BLaER1 treated with 17β-estradiol and CSF1 and Interleukin-3, amounts not matched to agents 10 nM and 100 nM (cell line): Measurements from ENCODE around the gene HPS6.
"Not testable (repeated sequence)": the region's sequence is repeated elsewhere in the genome, so short reads cannot be mapped to it uniquely, and the experiment has no call there.

Source experiments
- H3K27ac ChIP-seq, 11 experiments: shearing (Covaris generic); formaldehyde crosslinking; 2 replicates each; pipeline ENCODE4 v1.8.1; 2022
- H3K27me3 ChIP-seq, 11 experiments: shearing (Covaris generic); formaldehyde crosslinking; 2 replicates each; pipeline ENCODE4 v1.8.1; 2022
- H3K36me3 ChIP-seq, 11 experiments: shearing (Covaris generic); formaldehyde crosslinking; 2 replicates each; pipeline ENCODE4 v1.8.1; 2022
- H3K4me1 ChIP-seq, 10 experiments: shearing (Covaris generic); formaldehyde crosslinking; 2 replicates each; pipeline ENCODE4 v1.8.1; 2022
- H3K4me2 ChIP-seq, 11 experiments: shearing (Covaris generic); formaldehyde crosslinking; 2 replicates each; pipeline ENCODE4 v1.8.1; 2022
- H3K4me3 ChIP-seq, 10 experiments: shearing (Covaris generic); formaldehyde crosslinking; 2 replicates each; pipeline ENCODE4 v1.8.1; 2022
- H3K9ac ChIP-seq, 11 experiments: shearing (Covaris generic); formaldehyde crosslinking; 2 replicates each; pipeline ENCODE4 v1.8.1; 2022
- H3K9me3 ChIP-seq, 11 experiments: shearing (Covaris generic); formaldehyde crosslinking; replicated peaks in 1 of 11; 2 replicates each; pipeline ENCODE4 v1.8.1; 2022
- H4K20me1 ChIP-seq, 11 experiments: shearing (Covaris generic); formaldehyde crosslinking; 2 replicates each; pipeline ENCODE4 v1.8.1; 2022
- Cebpa-rat ChIP-seq, 11 experiments: shearing (Covaris generic); IDR thresholded peaks; 2 replicates each; pipeline ENCODE4 v1.8.1; 2022

Gene HPS6

GRCh38 chr10:102064868-102065560 is at the start of gene HPS6:
TSS of gene HPS6 (plus strand) at chr10:102065349. CDS start at chr10:102065475, 126 bp downstream.
- TF ChIP-seq Cebpa-rat (IDR thresholded peaks at IDR 0.05) = no peak; a peak in 1 of 22 replicates

GRCh38 chr10:102016416-102016815 is 48.7 kb upstream of the HPS6 start:
- Histone ChIP-seq H3K4me1 (peaks cover 0 to 14% (median 0%) of the 10 kb centered on the region in 10 experiments; a peak in 6 of 20 replicates), H3K9me3 (peaks cover 0 to 9% (median 6%) of the 10 kb centered on the region in 11 experiments; a peak in 13 of 22 replicates), H3K4me3 (no peak overlapping the region), H3K36me3 (peaks cover 84 to 100% (median 92%) of the 10 kb centered on the region in 11 experiments), H3K27ac (no peak overlapping the region), H3K4me2 (no peak overlapping the region), H4K20me1 (peaks cover 0 to 33% (median 0%) of the 10 kb centered on the region in 11 experiments; a peak in 5 of 22 replicates), H3K27me3 (no peaks in the 10 kb centered on the region), H3K9ac (no peak overlapping the region)
- no peak for TF ChIP-seq Cebpa-rat (IDR thresholded peaks at IDR 0.05)

More at GRCh38 chr10:102064868-102065560, at the start of gene HPS6:
- H3K9me3 ChIP-seq = no peaks in the 10 kb centered on the region
- peak within 1 kb of the TSS; percentile 86 to 92 (median 90) for H3K27ac ChIP-seq
- peaks cover 35 to 48% (median 44%) of the 10 kb centered on the region in 10 experiments for H3K4me1 ChIP-seq
- H3K27me3 ChIP-seq = no peaks in the 10 kb centered on the region
- peak within 1 kb of the TSS; percentile 96 to 100 (median 99) for H3K4me2 ChIP-seq
- H3K9ac ChIP-seq = peak within 1 kb of the TSS; percentile 89 to 97 (median 94)
- H3K4me3 ChIP-seq = peak within 1 kb of the TSS; percentile 82 to 99 (median 90)
- H4K20me1 ChIP-seq = peaks cover 19 to 43% (median 39%) of the 10 kb centered on the region in 11 experiments; a peak in 21 of 22 replicates
- peaks cover 17 to 33% (median 25%) of the 10 kb centered on the region in 11 experiments for H3K36me3 ChIP-seq

DNA sequence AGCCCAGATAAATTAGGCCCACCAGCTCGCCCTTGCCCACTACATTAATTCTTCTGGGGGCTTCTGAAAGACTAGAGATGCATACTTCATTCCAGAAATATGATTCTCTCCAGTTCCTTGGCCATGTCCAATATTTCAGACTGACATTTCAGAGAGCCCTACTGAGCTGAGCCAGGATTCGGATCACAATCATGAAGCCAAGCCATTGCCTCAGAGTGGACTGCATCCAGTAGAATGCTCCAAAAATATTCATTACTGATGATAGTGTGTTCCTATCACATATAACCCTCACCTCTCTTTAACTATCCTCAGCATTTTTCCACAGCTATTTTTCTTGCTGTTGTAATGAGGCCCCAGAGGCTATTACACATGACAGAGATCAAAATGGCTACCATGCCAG is 47.9 kb upstream of the HPS6 start:
- no peak overlapping the region for H3K9ac ChIP-seq
- H3K27me3 ChIP-seq = no peaks in the 10 kb centered on the region
- H3K36me3 ChIP-seq = peaks cover 86 to 100% (median 93%) of the 10 kb centered on the region in 11 experiments
- H3K4me1 ChIP-seq = peaks cover 0 to 5% (median 0%) of the 10 kb centered on the region in 10 experiments; a peak in 4 of 20 replicates
- H4K20me1 ChIP-seq = peaks cover 0 to 24% (median 0%) of the 10 kb centered on the region in 11 experiments; a peak in 4 of 22 replicates
- H3K9me3 ChIP-seq = peaks cover 0 to 15% (median 9%) of the 10 kb centered on the region in 11 experiments; a peak in 14 of 22 replicates
- no peak overlapping the region for H3K4me3 ChIP-seq
- no peak for TF ChIP-seq Cebpa-rat (IDR thresholded peaks at IDR 0.05)
- no peak overlapping the region for H3K4me2 ChIP-seq
- H3K27ac ChIP-seq = no peak overlapping the region

DNA sequence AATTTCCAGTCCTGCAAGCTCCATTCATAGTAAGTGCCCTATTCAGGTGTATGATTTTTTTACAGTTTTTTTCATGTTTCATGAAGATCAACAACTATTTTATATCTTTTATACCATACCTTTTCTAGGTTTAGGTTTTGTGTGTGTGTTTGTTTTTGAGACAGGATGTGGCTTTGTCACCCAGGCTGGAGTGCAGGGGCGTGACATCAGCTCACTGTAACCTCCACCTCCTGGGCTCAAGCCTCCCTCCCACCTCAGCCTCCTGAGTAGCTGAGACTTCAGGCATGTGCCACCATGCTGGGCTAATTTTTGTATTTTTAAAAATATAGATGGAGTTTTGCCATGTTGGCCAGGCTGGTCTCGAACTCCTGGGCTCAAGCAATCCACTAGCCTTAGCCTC is 44.2 kb upstream of the HPS6 start:
- peaks cover 0 to 5% (median 0%) of the 10 kb centered on the region in 11 experiments; a peak in 1 of 22 replicates for H4K20me1 ChIP-seq
- peaks cover 0 to 27% (median 5%) of the 10 kb centered on the region in 10 experiments; a peak in 9 of 20 replicates for H3K4me1 ChIP-seq
- H3K27me3 ChIP-seq = no peaks in the 10 kb centered on the region
- H3K4me2 ChIP-seq = no peak overlapping the region
- H3K9me3 ChIP-seq = peaks cover 0 to 15% (median 9%) of the 10 kb centered on the region in 11 experiments; a peak in 14 of 22 replicates
- no peak overlapping the region for H3K9ac ChIP-seq
- TF ChIP-seq Cebpa-rat (IDR thresholded peaks at IDR 0.05) = no peak
- H3K36me3 ChIP-seq = peaks cover 83 to 99% (median 90%) of the 10 kb centered on the region in 11 experiments
- no peak overlapping the region for H3K4me3 ChIP-seq
- H3K27ac ChIP-seq = no peak overlapping the region

GRCh38 chr10:102024799-102025198 is 40.4 kb upstream of the HPS6 start:
- H3K4me1 ChIP-seq = peaks cover 0 to 42% (median 5%) of the 10 kb centered on the region in 10 experiments; a peak in 9 of 20 replicates
- H3K9me3 ChIP-seq = peaks cover 0 to 15% (median 9%) of the 10 kb centered on the region in 11 experiments; a peak in 14 of 22 replicates
- H3K4me3 ChIP-seq = no peak overlapping the region
- H4K20me1 ChIP-seq = peaks cover 0 to 4% (median 0%) of the 10 kb centered on the region in 11 experiments; a peak in 1 of 22 replicates
- H3K27me3 ChIP-seq = no peaks in the 10 kb centered on the region
- H3K9ac ChIP-seq = peak overlapping the region in 4 of 11 experiments; percentile 22 to 58 (median 35); a peak in 5 of 22 replicates
- TF ChIP-seq Cebpa-rat (IDR thresholded peaks at IDR 0.05) = no peak
- H3K36me3 ChIP-seq = peaks cover 84 to 100% (median 92%) of the 10 kb centered on the region in 11 experiments
- peak overlapping the region in 5 of 11 experiments; percentile 43 to 70 (median 58); a peak in 9 of 22 replicates for H3K27ac ChIP-seq
- peak overlapping the region in 4 of 11 experiments; percentile 19 to 71 (median 48); a peak in 7 of 22 replicates for H3K4me2 ChIP-seq

- Histone ChIP-seq H3K4me2 (no peak overlapping the region), H3K27me3 (no peaks in the 10 kb centered on the region), H3K4me3 (no peak overlapping the region), H3K9ac (no peak overlapping the region), H3K4me1 (peaks cover 0 to 46% (median 5%) of the 10 kb centered on the region in 10 experiments; a peak in 9 of 20 replicates), H4K20me1 (peaks cover 0 to 9% (median 0%) of the 10 kb centered on the region in 11 experiments; a peak in 1 of 22 replicates), H3K27ac (no peak overlapping the region), H3K9me3 (no peaks in the 10 kb centered on the region), H3K36me3 (peaks cover 84 to 100% (median 92%) of the 10 kb centered on the region in 11 experiments)
- no peak for TF ChIP-seq Cebpa-rat (IDR thresholded peaks at IDR 0.05)
Measured at GRCh38 chr10:102027261-102027660, 37.9 kb upstream of the HPS6 start.

- Histone ChIP-seq H3K27me3 (no peaks in the 10 kb centered on the region), H3K9me3 (peaks cover 0 to 30% (median 20%) of the 10 kb centered on the region in 11 experiments; a peak in 17 of 22 replicates), H3K27ac (no peak overlapping the region), H3K9ac (no peak overlapping the region), H4K20me1 (peaks cover 0 to 11% (median 0%) of the 10 kb centered on the region in 11 experiments; a peak in 7 of 22 replicates), H3K4me3 (no peak overlapping the region), H3K4me1 (0 out of 20 replicates have a peak, but pooled peaks cover 0 to 5% (median 0%) of the 10 kb centered on the region in 10 experiments), H3K4me2 (no peak overlapping the region), H3K36me3 (peaks cover 89 to 100% (median 95%) of the 10 kb centered on the region in 11 experiments)
- TF ChIP-seq Cebpa-rat (IDR thresholded peaks at IDR 0.05) = no peak
Measured at GRCh38 chr10:102033787-102034186, 31.4 kb upstream of the HPS6 start.

DNA sequence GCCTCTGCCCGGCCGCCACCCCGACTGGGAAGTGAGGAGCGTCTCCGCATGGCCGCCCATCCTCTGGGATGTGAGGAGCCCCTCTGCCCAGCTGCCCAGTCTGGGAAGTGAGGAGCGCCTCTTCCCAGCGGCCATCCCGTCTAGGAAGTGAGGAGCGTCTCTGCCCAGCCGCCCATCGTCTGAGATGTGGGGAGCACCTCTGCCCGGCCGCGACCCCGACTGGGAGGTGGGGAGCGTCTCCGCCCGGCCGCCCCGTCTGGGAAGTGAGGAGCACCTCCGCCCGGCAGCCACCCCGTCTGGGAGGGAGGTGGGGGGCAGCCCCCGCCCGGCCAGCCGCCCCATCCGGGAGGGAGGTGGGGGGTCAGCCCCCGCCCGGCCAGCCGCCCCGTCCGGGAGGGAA is 29.3 kb upstream of the HPS6 start:
- H3K4me1 ChIP-seq, H3K4me2 ChIP-seq, H3K4me3 ChIP-seq, H3K27me3 ChIP-seq, H3K27ac ChIP-seq, H3K9ac ChIP-seq: not testable (repeated sequence)
- Histone ChIP-seq H3K36me3 (peaks cover 88 to 100% (median 91%) of the 10 kb centered on the region in 11 experiments), H4K20me1 (peaks cover 13 to 23% (median 16%) of the 10 kb centered on the region in 11 experiments; a peak in 21 of 22 replicates), H3K9me3 (peaks cover 0 to 32% (median 20%) of the 10 kb centered on the region in 11 experiments; a peak in 17 of 22 replicates)

- H3K4me2 ChIP-seq = no peak overlapping the region
- H4K20me1 ChIP-seq = peaks cover 35 to 48% (median 42%) of the 10 kb centered on the region in 11 experiments
- no peak for TF ChIP-seq Cebpa-rat (IDR thresholded peaks at IDR 0.05)
- H3K27ac ChIP-seq = no peak overlapping the region
- H3K9me3 ChIP-seq = peaks cover 0 to 32% (median 20%) of the 10 kb centered on the region in 11 experiments; a peak in 17 of 22 replicates
- no peak overlapping the region for H3K9ac ChIP-seq
- peaks cover 0 to 4% (median 0%) of the 10 kb centered on the region in 10 experiments; a peak in 1 of 20 replicates for H3K4me1 ChIP-seq
- H3K4me3 ChIP-seq = no peak overlapping the region
- H3K27me3 ChIP-seq = no peaks in the 10 kb centered on the region
- peaks cover 62 to 87% (median 68%) of the 10 kb centered on the region in 11 experiments for H3K36me3 ChIP-seq
Measured at GRCh38 chr10:102038410-102038809, 26.7 kb upstream of the HPS6 start.
